ENCODE data around the gene NFILZ. TPM values are rescaled to one million over a fixed set of nuclear protein-coding genes. Genes with fewer than 3 reads are reported as not detected.

Gene NFILZ
- total RNA-seq, 2 donors from 2014 or later, result not detected

GRCh38 chr19:8657869-8658268, 27.4 kb downstream of the NFILZ start:
- H3K4me1 Mint-ChIP-seq, result no peaks in the 10 kb centered on the region
- H3K4me1 ChIP-seq (ENCODE audit: control insufficient read depth, insufficient read depth, low read length), result no peaks in the 10 kb centered on the region
- no peak overlapping the region for H3K27ac Mint-ChIP-seq
- no peaks in the 10 kb centered on the region for H3K27me3 ChIP-seq (ENCODE audit: control insufficient read depth, insufficient read depth, low read length, poor library complexity, severe bottlenecking)
- H3K4me3 ChIP-seq (ENCODE audit: low read length), result no peak overlapping the region
- H3K27ac ChIP-seq (ENCODE audit: low read depth, low read length), result no peak overlapping the region
- no peak overlapping the region for H3K9ac ChIP-seq (ENCODE audit: extremely low read depth, low read length, poor library complexity, severe bottlenecking)
- H3K9me3 Mint-ChIP-seq, result no peaks in the 10 kb centered on the region
- DNase-seq, result no peak
- no peak for TF ChIP-seq CTCF (conservative IDR thresholded peaks at IDR 0.05)
- WGBS, 2 experiments (ENCODE audit: insufficient coverage in 1 of 2, insufficient read length in 1 of 2), result 84 to 89% methylated on average over 5 of the region's 5 CpGs
- H3K36me3 ChIP-seq (ENCODE audit: control insufficient read depth, insufficient read depth, low read length), result no peaks in the 10 kb centered on the region
- no peaks in the 10 kb centered on the region for H3K36me3 Mint-ChIP-seq (ENCODE audit: low read depth)
- H3K9me3 ChIP-seq (ENCODE audit: control insufficient read depth, low read length), result no peaks in the 10 kb centered on the region
- peaks cover 29% of the 10 kb centered on the region for H3K27me3 Mint-ChIP-seq (ENCODE audit: insufficient read depth)
- no peak overlapping the region for H3K4me3 Mint-ChIP-seq

GRCh38 chr19:8659905-8660304, 29.5 kb downstream of the NFILZ start:
- WGBS, 2 experiments (ENCODE audit: insufficient coverage in 1 of 2, insufficient read length in 1 of 2), result 71 to 90% methylated on average over 4 to 7 of the region's 7 CpGs
- Histone ChIP-seq H3K4me1 (ENCODE audit: control insufficient read depth, insufficient read depth, low read length) (no peaks in the 10 kb centered on the region), H3K9me3 (ENCODE audit: control insufficient read depth, low read length) (no peaks in the 10 kb centered on the region), H3K27ac (ENCODE audit: low read depth, low read length) (no peak overlapping the region), H3K9ac (ENCODE audit: extremely low read depth, low read length, poor library complexity, severe bottlenecking) (no peak overlapping the region), H3K27me3 (ENCODE audit: control insufficient read depth, insufficient read depth, low read length, poor library complexity, severe bottlenecking) (no peaks in the 10 kb centered on the region), H3K4me3 (ENCODE audit: low read length) (no peak overlapping the region), H3K36me3 (ENCODE audit: control insufficient read depth, insufficient read depth, low read length) (no peaks in the 10 kb centered on the region)
- Mint-ChIP-seq H3K4me3 (no peak overlapping the region), H3K4me1 (no peaks in the 10 kb centered on the region), H3K27me3 (ENCODE audit: insufficient read depth) (peaks cover 27% of the 10 kb centered on the region), H3K36me3 (ENCODE audit: low read depth) (no peaks in the 10 kb centered on the region), H3K27ac (no peak overlapping the region), H3K9me3 (no peaks in the 10 kb centered on the region)
- no peak for DNase-seq
- TF ChIP-seq CTCF (conservative IDR thresholded peaks at IDR 0.05), result no peak

- Histone ChIP-seq H3K4me3 (ENCODE audit: low read length) (no peak overlapping the region), H3K27ac (ENCODE audit: low read depth, low read length) (no peak overlapping the region), H3K27me3 (ENCODE audit: control insufficient read depth, insufficient read depth, low read length, poor library complexity, severe bottlenecking) (no peaks in the 10 kb centered on the region), H3K9ac (ENCODE audit: extremely low read depth, low read length, poor library complexity, severe bottlenecking) (no peak overlapping the region), H3K9me3 (ENCODE audit: control insufficient read depth, low read length) (no peaks in the 10 kb centered on the region), H3K36me3 (ENCODE audit: control insufficient read depth, insufficient read depth, low read length) (no peaks in the 10 kb centered on the region), H3K4me1 (ENCODE audit: control insufficient read depth, insufficient read depth, low read length) (no peaks in the 10 kb centered on the region)
- Mint-ChIP-seq H3K27ac (no peak overlapping the region), H3K27me3 (ENCODE audit: insufficient read depth) (peaks cover 15% of the 10 kb centered on the region), H3K36me3 (ENCODE audit: low read depth) (no peaks in the 10 kb centered on the region), H3K9me3 (no peaks in the 10 kb centered on the region), H3K4me3 (no peak overlapping the region), H3K4me1 (no peaks in the 10 kb centered on the region)
- WGBS, 2 experiments (ENCODE audit: insufficient coverage in 1 of 2, insufficient read length in 1 of 2), result 75 to 100% methylated on average over 3 to 4 of the region's 4 CpGs
- DNase-seq, result no peak
- TF ChIP-seq CTCF (conservative IDR thresholded peaks at IDR 0.05), result no peak
Observed at GRCh38 chr19:8662263-8662662, 31.8 kb downstream of the NFILZ start.
